GM12878 (cell line): ENCODE results near the gene NUDT17. TPM values are rescaled to one million over a fixed set of nuclear protein-coding genes. Genes with fewer than 3 reads are reported as not detected.

Experiments used
- ATAC-seq: fragments of 200-7000 bp; cut with Tn5 transposase; 3 replicates; pipeline ENCODE4 v1.9.1; 2020; ENCODE audit warnings: mild to moderate bottlenecking, moderate library complexity
- BruUV-seq: library from RNA; stranded (reverse); fragments of 400-500 nt; replicated peaks from 2 replicates; lab custom pipeline; 2021; lab: Mats Ljungman, UMichigan
- CTCF ChIA-PET: fragments of 300-600 bp; sonication (Branson Sonifier 250); formaldehyde crosslinking; extraction: SDS; loops from one replicate; lab custom pipeline; 2021; ENCODE audit warnings: inconsistent platforms; lab: Yijun Ruan, JAX
- POLR2A ChIA-PET: fragments of 350-600 bp; formaldehyde crosslinking; extraction: SDS; loops from one replicate; lab custom pipeline; 2021; ENCODE audit warnings: inconsistent platforms; lab: Charles Lee
- RAD21 ChIA-PET: fragments of 300-600 bp; sonication (Branson Sonifier 250); formaldehyde crosslinking; loops from one replicate; lab custom pipeline; 2023; ENCODE audit warnings: antibody characterized with exemption; ENCODE audit not compliant: unreplicated experiment; lab: Charles Lee
- SMC1A ChIA-PET: fragments of 300-600 bp; sonication (Branson Sonifier 250); formaldehyde crosslinking; loops from one replicate; lab custom pipeline; 2023; ENCODE audit not compliant: unreplicated experiment, uncharacterized antibody; lab: Charles Lee
- DNase-seq: peaks from one replicate; pipeline ENCODE4 v3.0.0-alpha.2; 2011; ENCODE audit warnings: low read depth, low spot score
- FAIRE-seq: peaks from 3 replicates; lab custom pipeline; 2011; peaks lifted over from hg19 to GRCh38; lab: Jason Lieb, UNC
- H2AFZ ChIP-seq: 2 replicates; pipeline ENCODE4 v1.6.0; 2011; ENCODE audit warnings: low read depth, low read length, control low read depth; ENCODE audit not compliant: control insufficient read depth
- H3K27ac ChIP-seq: 2 replicates; pipeline ENCODE4 v1.5.1; 2011; ENCODE audit warnings: control low read depth; ENCODE audit not compliant: control insufficient read depth, insufficient read depth
- H3K27me3 ChIP-seq, 2 experiments: replicated peaks in 1 of 2; 2 replicates each; pipeline versions ENCODE4 v1.6.0 to v1.6.1; 2011; ENCODE audit warnings: low read length in 1 of 2; ENCODE audit not compliant: control insufficient read depth in 2 of 2, insufficient read depth in 2 of 2
- H3K36me3 ChIP-seq, 2 experiments: 2 replicates each; pipeline ENCODE4 v1.5.1; 2011; ENCODE audit warnings: low read length in 1 of 2; ENCODE audit not compliant: control insufficient read depth in 2 of 2, insufficient read depth in 2 of 2
- H3K4me1 ChIP-seq: 2 replicates; pipeline ENCODE4 v1.6.1; 2011; ENCODE audit warnings: mild to moderate bottlenecking, low read length, moderate library complexity, mixed read lengths; ENCODE audit not compliant: control insufficient read depth, insufficient read depth
- H3K4me2 ChIP-seq: 2 replicates; pipeline ENCODE4 v1.6.0; 2011; ENCODE audit warnings: control low read depth; ENCODE audit not compliant: control insufficient read depth, insufficient read depth
- H3K4me3 ChIP-seq: fragments of 200-600 bp; sonication (generic); 2 replicates; pipeline ENCODE4 v1.5.1; 2016
- H3K79me2 ChIP-seq: 2 replicates; pipeline ENCODE4 v1.6.0; 2011; ENCODE audit warnings: low read length; ENCODE audit not compliant: control insufficient read depth, insufficient read depth
- H3K9ac ChIP-seq: 2 replicates; pipeline ENCODE4 v1.8.0; 2011; ENCODE audit warnings: low read length, control low read depth, mixed read lengths; ENCODE audit not compliant: control insufficient read depth, insufficient read depth
- H3K9me3 ChIP-seq: replicated peaks from 3 replicates; pipeline ENCODE4 v1.5.1; 2011; ENCODE audit warnings: mild to moderate bottlenecking, low read length; ENCODE audit not compliant: control insufficient read depth, insufficient read depth
- H4K20me1 ChIP-seq: 2 replicates; pipeline ENCODE4 v1.6.0; 2011; ENCODE audit not compliant: control insufficient read depth, insufficient read depth
- ATF3 ChIP-seq: IDR thresholded peaks from 2 replicates; pipeline ENCODE4 v1.6.1; 2011; ENCODE audit warnings: low read depth, mild to moderate bottlenecking, low read length, moderate library complexity, borderline replicate concordance; ENCODE audit errors: extremely low read depth
- ATF7 ChIP-seq: fragments of 450-650 bp; IDR thresholded peaks from 2 replicates; pipeline ENCODE4 v1.6.1; 2016; ENCODE audit warnings: low read depth, mild to moderate bottlenecking
- EED ChIP-seq: sonication (generic); IDR thresholded peaks from 2 replicates; pipeline ENCODE4 v1.6.1; 2016; ENCODE audit warnings: antibody characterized with exemption, low read depth
- IKZF2 ChIP-seq, 2 experiments: fragments of 450-650 bp; IDR thresholded peaks; 2 replicates each; pipeline ENCODE4 v1.6.1; 2017; ENCODE audit warnings: mild to moderate bottlenecking in 2 of 2, moderate library complexity in 2 of 2
- NKRF ChIP-seq: fragments of 450-650 bp; conservative IDR thresholded peaks from 2 replicates; pipeline ENCODE4 v1.6.1; 2017; ENCODE audit warnings: mild to moderate bottlenecking, moderate library complexity
- NR2F1 ChIP-seq: fragments of 450-650 bp; conservative IDR thresholded peaks from 2 replicates; pipeline ENCODE4 v1.6.1; 2017; ENCODE audit warnings: mild to moderate bottlenecking
- POLR2AphosphoS5 ChIP-seq: IDR thresholded peaks from 2 replicates; pipeline ENCODE4 v1.6.1; 2011; ENCODE audit warnings: mild to moderate bottlenecking, low read length, inconsistent platforms
- POU2F2 ChIP-seq: IDR thresholded peaks from 3 replicates; pipeline ENCODE4 v1.6.1; 2011; ENCODE audit warnings: low read depth, mild to moderate bottlenecking, low read length, borderline replicate concordance
- RAD21 ChIP-seq: IDR thresholded peaks from 2 replicates; pipeline ENCODE4 v1.6.1; 2011; ENCODE audit warnings: mild to moderate bottlenecking, low read depth, low read length, moderate library complexity; ENCODE audit not compliant: insufficient read depth
- SIX5 ChIP-seq: IDR thresholded peaks from 2 replicates; pipeline ENCODE4 v1.6.1; 2011; ENCODE audit warnings: mild to moderate bottlenecking, low read depth, low read length, moderate library complexity; ENCODE audit not compliant: severe bottlenecking
- SP1 ChIP-seq: IDR thresholded peaks from one replicate; pipeline ENCODE4 v1.6.1; 2011; ENCODE audit warnings: low read depth, low read length
- SRF ChIP-seq, 2 experiments: IDR thresholded peaks; 2 replicates each; pipeline ENCODE4 v1.6.1; 2011; ENCODE audit warnings: low read depth in 2 of 2, low read length in 2 of 2, mild to moderate bottlenecking in 1 of 2, moderate library complexity in 1 of 2
- ZBTB11 ChIP-seq: fragments of 450-650 bp; formaldehyde crosslinking; IDR thresholded peaks from 2 replicates; pipeline ENCODE4 v1.5.0; 2022; ENCODE audit warnings: mild to moderate bottlenecking, missing genetic modification characterization
- WGBS: methylation state at CpG from one replicate; pipeline ENCODE4 v1.1.6; 2016; ENCODE audit warnings: low lambda C conversion rate; ENCODE audit not compliant: insufficient replicate concordance, insufficient coverage; ENCODE audit errors: missing lambda C conversion rate; 5-methylcytosine and 5-hydroxymethylcytosine counted together
- in situ Hi-C: fragments of 300-500 bp; cut with MboI; formaldehyde crosslinking; loops from 9 replicates; pipeline ENCODE4 v1.14.3; 2018; ENCODE audit warnings: mixed read lengths
- intact Hi-C: fragments of 100-400 bp; cut with micrococcal nuclease; formaldehyde crosslinking; loops from one replicate; pipeline ENCODE4 v1.14.2; 2022; ENCODE audit not compliant: unreplicated experiment
- polyA plus RNA-seq, 11 experiments: library from polyadenylated mRNA; depleted of rRNA in 4 of 11; unstranded in 6 of 11; stranded (reverse) in 5 of 11; fragments of >200 nt; fragmentation: Nextera tagmentation in 4 of 11; fragmentation: Illumina TruSeq in 1 of 11; extraction: Ambion mirVana in 4 of 11; extraction: Trizol in 1 of 11; gene quantifications; 1 replicate in 1 of 11; 2 replicates in 10 of 11; pipeline versions ENCODE4 v1.2.1 to v1.2.3, GENCODE V29; 2011 to 2016; ENCODE audit warnings: inconsistent platforms in 2 of 11, missing spikeins in 2 of 11, low read depth in 1 of 11
- total RNA-seq, 4 experiments: library from RNA; depleted of rRNA in 3 of 4; stranded (reverse); fragments of >200 nt in 3 of 4; fragmentation: Illumina TruSeq in 1 of 4; extraction: Trizol in 1 of 4; gene quantifications; 2 replicates each; pipeline versions ENCODE4 v1.2.1 to v1.2.3, GENCODE V29; 2013 to 2021

The NUDT17 gene
- total and polyA plus RNA-seq, 10 of the 15 experiments (the other 5 are each of a cell fraction or from before 2014, with no cell fraction given): 1.2 to 4.7 (median 4.0) TPM

- WGBS: 7% methylated on average over 6 of the region's 6 CpGs
- Histone ChIP-seq H3K4me1 (no peaks in the 10 kb centered on the region), H3K27me3 (no peaks in the 10 kb centered on the region), H3K4me3 (no peak overlapping the region), H3K79me2 (no peaks in the 10 kb centered on the region), H3K27ac (no peak overlapping the region), H4K20me1 (no peaks in the 10 kb centered on the region), H3K9ac (no peak overlapping the region), H3K9me3 (no peaks in the 10 kb centered on the region), H3K4me2 (no peak overlapping the region), H3K36me3 (no peaks in the 10 kb centered on the region), H2AFZ (no peak overlapping the region; the same call in 1 of the 2 replicates)
- SMC1A ChIA-PET: interaction anchor here (0.6 to 2.7 kb wide), 25 partner anchors 9 to 140 kb away, joined by 3 to 12 read pairs (median 4); partner anchors contain the start of genes HJV, LIX1L and PIAS3
- no peak for DNase-seq
- RAD21 ChIA-PET: interaction anchor here (0.8 to 2.8 kb wide), 12 partner anchors 11 to 120 kb away, joined by 3 to 10 read pairs (median 4); partner anchors contain the start of genes LIX1L, NUDT17 and PIAS3
- CTCF ChIA-PET: interaction anchor here (0.6 to 5.9 kb wide), 32 partner anchors 9 to 141 kb away, joined by 3 to 66 read pairs (median 5); partner anchors contain the start of genes ANKRD34A, HJV, ITGA10 and LIX1L
- no TSS peak for BruUV-seq
- peak; percentile 95 for ATAC-seq
- FAIRE-seq: peak; percentile 44
- in situ Hi-C loops (no loop called here), intact Hi-C loops (loop anchor here (1.0 to 2.0 kb wide), 2 partner anchors 19 to 121 kb away; partner anchors contain the start of gene ITGA10)
- POLR2A ChIA-PET: interaction anchor here (1.0 kb wide), 2 partner anchors 32 to 72 kb away, joined by 3 to 4 read pairs; partner anchors contain the start of genes ANKRD34A and POLR3GL
- TF ChIP-seq NKRF: no peak
- no peak for TF ChIP-seq SP1
- no peak for TF ChIP-seq ZBTB11
- TF ChIP-seq NR2F1: no peak
- TF ChIP-seq RAD21: peak; percentile 81
- TF ChIP-seq POU2F2: no peak
- no peak for TF ChIP-seq ATF3
- TF ChIP-seq EED: peak; percentile 74
- no peak for TF ChIP-seq ATF7
- no peak for TF ChIP-seq SIX5
- no peak for TF ChIP-seq POLR2AphosphoS5
- no peak for TF ChIP-seq SRF (IDR thresholded peaks at IDR 0.05; ENCODE audit: low read depth in 2 of 2, low read length in 2 of 2)
- peak; percentile 55 to 73; a peak in 3 of 4 replicates for TF ChIP-seq IKZF2 (IDR thresholded peaks at IDR 0.05)
Observed at GRCh38 chr1:145891587-145892485, 46.4 kb downstream of the NUDT17 start.
